ENCODE data around the gene MYH11.

DNA sequence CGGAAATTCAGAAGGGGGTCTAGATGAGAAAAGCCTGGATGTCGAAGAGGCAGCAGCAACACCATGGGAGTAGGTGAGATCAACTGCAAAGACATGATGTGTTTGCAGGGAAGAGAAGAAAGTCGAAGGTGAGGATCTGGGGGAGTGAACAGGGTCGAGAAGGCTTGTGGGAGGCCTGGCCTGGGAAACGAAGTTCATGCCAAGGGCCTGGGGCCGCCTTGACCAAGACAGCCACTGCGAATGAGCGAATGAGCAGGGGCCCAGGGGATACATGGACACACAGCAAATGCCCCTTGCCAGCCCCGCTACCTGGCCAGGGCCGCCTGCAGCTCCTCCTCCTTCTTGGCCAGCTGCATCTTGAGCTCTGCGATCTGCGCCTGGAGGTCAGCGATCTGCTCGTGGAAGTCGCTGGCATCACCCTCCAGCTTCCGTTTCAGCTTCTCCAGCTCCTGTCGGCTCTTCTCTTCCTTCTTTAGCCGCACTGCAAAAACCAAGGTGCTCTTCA is 119.6 kb downstream of the MYH11 start:
- no peak for TF ChIP-seq POLR2AphosphoS5 (IDR thresholded peaks at IDR 0.05; ENCODE audit: low read depth, low read length)
- TF ChIP-seq POLR2A (IDR thresholded peaks at IDR 0.05; ENCODE audit: low read depth, low read length): no peak
- TF ChIP-seq TAF1 (IDR thresholded peaks at IDR 0.05; ENCODE audit: borderline replicate concordance, low read depth, low read length): no peak
